Heart right ventricle (tissue), 16 donors: Measurements from ENCODE around the gene PRKAR1B. TPM values are rescaled to one million over a fixed set of nuclear protein-coding genes. Genes with fewer than 3 reads are reported as not detected.

Experiments used
- ATAC-seq, 8 donors: fragments of 200-7000 bp; cut with Tn5 transposase; one replicate each; pipeline ENCODE4 v1.9.1; 2020; ENCODE audit warnings: mild to moderate bottlenecking in 8 of 8, moderate library complexity in 8 of 8, moderate number of reproducible peaks in 1 of 8
- DNase-seq, 2 donors: peaks; one replicate each; pipeline ENCODE4 v3.0.0-alpha.2; 2020
- H3K27ac ChIP-seq, 10 donors: fragments of 200-600 bp; sonication (generic) in 2 of 10; one replicate each; pipeline versions ENCODE4 v1.5.0 to v1.8.0; 2020 to 2022; ENCODE audit warnings: mild to moderate bottlenecking in 3 of 10
- H3K27me3 ChIP-seq, 7 donors: fragments of 200-600 bp; one replicate each; pipeline ENCODE4 v1.8.0; 2021 to 2022; ENCODE audit warnings: mild to moderate bottlenecking in 2 of 7
- H3K36me3 ChIP-seq, 9 donors: fragments of 200-600 bp; sonication (generic) in 1 of 9; one replicate each; pipeline versions ENCODE4 v1.5.0 to v1.8.0; 2020 to 2022; ENCODE audit warnings: mild to moderate bottlenecking in 2 of 9
- H3K4me1 ChIP-seq, 9 donors: fragments of 200-600 bp; sonication (generic) in 1 of 9; one replicate each; pipeline versions ENCODE4 v1.5.0 to v1.8.0; 2020 to 2022; ENCODE audit warnings: mild to moderate bottlenecking in 4 of 9
- H3K4me3 ChIP-seq, 10 donors: fragments of 200-600 bp; sonication (generic) in 2 of 10; one replicate each; pipeline versions ENCODE4 v1.5.0 to v1.8.0; 2020 to 2022; ENCODE audit warnings: mild to moderate bottlenecking in 7 of 10, moderate library complexity in 2 of 10
- H3K9me3 ChIP-seq, 11 donors: fragments of 200-600 bp in 10 of 11; sonication (generic) in 2 of 11; one replicate each; pipeline versions ENCODE4 v1.5.0 to v1.8.0; 2013 to 2022; ENCODE audit warnings: mild to moderate bottlenecking in 2 of 11, control low read depth in 1 of 11, moderate library complexity in 1 of 11
- WGBS, 2 donors: extraction: QIAGEN DNeasy Blood & Tissue Kit; methylation state at CpG; one replicate each; pipeline ENCODE4 v1.1.7; 2013; ENCODE audit warnings: inconsistent platforms in 1 of 2; 5-methylcytosine and 5-hydroxymethylcytosine counted together
- intact Hi-C, 10 donors: fragments of 100-400 bp; cut with DNase I; formaldehyde crosslinking; loops; one replicate each; pipeline versions ENCODE4 v1.11.1 to v1.14.2; 2022
- polyA plus RNA-seq, 2 donors: library from polyadenylated mRNA; stranded (reverse); fragments of 200-250 nt; gene quantifications; one replicate each; pipeline ENCODE4 v1.2.3, GENCODE V29; 2013
- total RNA-seq, 10 donors: library from RNA; stranded (reverse); fragmentation: NEBNext Ultra II Directional in 3 of 10; extraction: Animal tissue kit (Norgen Biotek cat#: 25700) in 3 of 10; gene quantifications; one replicate each; pipeline versions ENCODE4 v1.2.1 to v1.2.4, GENCODE V29; 2021 to 2023
- TF ChIP-seq, protein P1 (sequence below), 9 donors: fragments of 200-600 bp; sonication (generic) in 2 of 9; IDR thresholded peaks; one replicate each; pipeline versions ENCODE4 v1.5.0 to v1.8.0; 2021 to 2022; ENCODE audit warnings: antibody characterized with exemption in 9 of 9, mild to moderate bottlenecking in 5 of 9, moderate library complexity in 1 of 9
- donor health status: Arrhythmogenic right ventricular cardiomyopathy.
- donor health status: ischemic (EF 13 %, LVEDD 7.1; RV severe dilation, severe dysfunction).
- donor health status: healthy with polysubstance abuse.
- donor health status: DM: no; HTN: yes; CAD: no.
- donor health status: DM: no; HTN: no; CAD: no.
- donor health status: ischemic (EF 25% LVEDD 6.9; RV normal size, moderate dysfunction).
- donor health status: ischemic (EF 25% LVEDD 5.7; RV mildly dilated, moderate dysfunction).
- donor health status: healthy.
- donor health status: DM: yes; HTN: yes; CAD: no.
- donor health status: Ischemic cardiomyopathy.
- donor health status: ischemic (EF 35%, LVEDD 5.7; RV mildly dilated, moderate dysfunction).
- donor health status: nonischemic (EF 11% LVEDD 7.7; RV severe dilation, severe dysfunction).
- donor health status: DM: yes; HTN: yes; CAD: no.
- donor health status: PGD.
- donor health status: ischemic (EF 29% LVEDD 5.4; RV normal size, mild dysfunction).
- donor health status: nonischemic (EF 23%, LVEDD 6.1; RV moderate dilation, normal function).

Gene PRKAR1B
- total and polyA plus RNA-seq, 12 donors = 5.0 to 24.5 (median 20.6) TPM

GRCh38 chr7:727806-728460 is 852 bp upstream of the PRKAR1B start:
- Histone ChIP-seq H3K27me3 (no peaks in the 10 kb centered on the region), H3K9me3 (no peaks in the 10 kb centered on the region), H3K27ac (peak overlapping the region in 5 of 10 donors; percentile 7 to 48 (median 43)), H3K4me3 (peak overlapping the region in 8 of 10 donors; percentile 61 to 96 (median 67)), H3K4me1 (peaks cover 9 to 46% (median 32%) of the 10 kb centered on the region in 9 donors), H3K36me3 (peaks cover 0 to 37% (median 0%) of the 10 kb centered on the region in 9 donors)
- ATAC-seq (no peak), DNase-seq (no peak)
- 22% methylated on average over 21 of the region's 21 CpGs for whole genome bisulfite sequencing, 2 donors
- TF ChIP-seq, protein P1, sequence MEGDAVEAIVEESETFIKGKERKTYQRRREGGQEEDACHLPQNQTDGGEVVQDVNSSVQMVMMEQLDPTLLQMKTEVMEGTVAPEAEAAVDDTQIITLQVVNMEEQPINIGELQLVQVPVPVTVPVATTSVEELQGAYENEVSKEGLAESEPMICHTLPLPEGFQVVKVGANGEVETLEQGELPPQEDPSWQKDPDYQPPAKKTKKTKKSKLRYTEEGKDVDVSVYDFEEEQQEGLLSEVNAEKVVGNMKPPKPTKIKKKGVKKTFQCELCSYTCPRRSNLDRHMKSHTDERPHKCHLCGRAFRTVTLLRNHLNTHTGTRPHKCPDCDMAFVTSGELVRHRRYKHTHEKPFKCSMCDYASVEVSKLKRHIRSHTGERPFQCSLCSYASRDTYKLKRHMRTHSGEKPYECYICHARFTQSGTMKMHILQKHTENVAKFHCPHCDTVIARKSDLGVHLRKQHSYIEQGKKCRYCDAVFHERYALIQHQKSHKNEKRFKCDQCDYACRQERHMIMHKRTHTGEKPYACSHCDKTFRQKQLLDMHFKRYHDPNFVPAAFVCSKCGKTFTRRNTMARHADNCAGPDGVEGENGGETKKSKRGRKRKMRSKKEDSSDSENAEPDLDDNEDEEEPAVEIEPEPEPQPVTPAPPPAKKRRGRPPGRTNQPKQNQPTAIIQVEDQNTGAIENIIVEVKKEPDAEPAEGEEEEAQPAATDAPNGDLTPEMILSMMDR (IDR thresholded peaks at IDR 0.05) = no peak
- intact Hi-C loops = loop anchor here in 3 of 10 donors (5.0 to 10.0 kb wide), 3 partner anchors 61 to 213 kb away; partner anchors contain the start of gene PDGFA (in 2 of the 3)

DNA sequence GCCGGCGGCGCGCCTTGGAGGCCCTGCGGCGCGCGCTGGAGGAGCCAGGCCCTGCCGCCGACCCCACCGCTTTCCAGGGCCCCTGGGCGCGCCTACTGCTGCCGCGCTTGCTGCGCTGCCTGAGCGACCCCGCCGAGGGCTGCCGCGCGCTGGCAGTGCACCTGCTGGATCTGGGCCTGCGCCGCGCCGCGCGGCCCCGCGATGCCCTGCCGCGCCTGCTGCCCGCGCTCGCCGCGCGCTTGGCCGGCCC is 302 bp downstream of the PRKAR1B start:
- peak overlapping the region in 9 of 10 donors; percentile 73 to 86 (median 78) for H3K27ac ChIP-seq
- H3K36me3 ChIP-seq = peaks cover 0 to 27% (median 0%) of the 10 kb centered on the region in 9 donors
- H3K27me3 ChIP-seq = no peaks in the 10 kb centered on the region
- H3K9me3 ChIP-seq = peaks cover 0 to 2% (median 0%) of the 10 kb centered on the region in 11 donors
- DNase-seq (no peak), ATAC-seq (no peak)
- WGBS, 2 donors = 0 to 1% methylated on average over 22 to 39 of the region's 39 CpGs
- peak overlapping the region; percentile 50 to 96 (median 66) for H3K4me3 ChIP-seq
- intact Hi-C loops = loop anchor here in 3 of 10 donors (5.0 to 10.0 kb wide), 3 partner anchors 59 to 212 kb away; partner anchors contain the start of gene PDGFA (in 2 of the 3)
- TF ChIP-seq, protein P1 (IDR thresholded peaks at IDR 0.05) = no peak
- H3K4me1 ChIP-seq = peaks cover 7 to 41% (median 28%) of the 10 kb centered on the region in 9 donors

GRCh38 chr7:726084-726853 is 812 bp downstream of the PRKAR1B start, which contains the start of gene DNAAF5:
Gene DNAAF5 (plus strand): TSS chr7:726699. CDS start chr7:726721, 22 bp downstream.
- Histone ChIP-seq H3K27ac (peak within 1 kb of the TSS in 9 of 10 donors; percentile 73 to 86 (median 78)), H3K36me3 (peaks cover 0 to 22% (median 0%) of the 10 kb centered on the region in 9 donors), H3K4me3 (peak within 1 kb of the TSS; percentile 50 to 96 (median 66)), H3K27me3 (no peaks in the 10 kb centered on the region), H3K4me1 (peaks cover 4 to 36% (median 24%) of the 10 kb centered on the region in 9 donors), H3K9me3 (peaks cover 0 to 7% (median 0%) of the 10 kb centered on the region in 11 donors)
- intact Hi-C loops = loop anchor here in 3 of 10 donors (5.0 to 10.0 kb wide), 3 partner anchors 59 to 211 kb away; partner anchors contain the start of gene PDGFA (in 2 of the 3)
- ATAC-seq = peak; percentile 87 to 94 (median 90)
- WGBS, 2 donors = 9 to 14% methylated on average over 42 to 56 of the region's 56 CpGs
- peak; percentile 87 to 88 for DNase-seq
- TF ChIP-seq, protein P1 (IDR thresholded peaks at IDR 0.05) = peak in 1 of 9 donors; percentile 8
